K562 (cell line): Measurements from ENCODE around the gene KLK8. TPM values are rescaled to one million over a fixed set of nuclear protein-coding genes. Genes with fewer than 3 reads are reported as not detected.

Experiments used
- ATAC-seq: fragments of 200-7000 bp; cut with Tn5 transposase; 3 replicates; pipeline ENCODE4 v1.9.1; 2020; ENCODE audit warnings: moderate library complexity
- BruUV-seq: library from RNA; stranded (reverse); fragments of 400-500 nt; replicated peaks from 2 replicates; lab custom pipeline; 2021; lab: Mats Ljungman, UMichigan
- CTCF ChIA-PET: fragments of 300-600 bp; formaldehyde crosslinking; extraction: SDS; loops from one replicate; lab custom pipeline; 2021; ENCODE audit warnings: low intra/inter-chr PET ratio; lab: Yijun Ruan, JAX
- POLR2A ChIA-PET: fragments of 300-600, 350-650 bp; sonication (Branson Sonifier 250); formaldehyde crosslinking; extraction: SDS; loops from one replicate; lab custom pipeline; 2021; ENCODE audit warnings: antibody characterized with exemption, inconsistent platforms; lab: Yijun Ruan, JAX
- DNase-seq, 4 experiments: peaks; one replicate each; pipeline versions ENCODE4 v3.0.0 to v3.0.0-alpha.2; 2011 to 2018; ENCODE audit warnings: low spot score in 3 of 4, mixed read lengths in 3 of 4; ENCODE audit errors: extremely low read depth in 1 of 4
- FAIRE-seq: peaks from 2 replicates; lab custom pipeline; 2011; peaks lifted over from hg19 to GRCh38; lab: Jason Lieb, UNC
- H2AFZ ChIP-seq: 2 replicates; pipeline ENCODE4 v1.6.0; 2011; ENCODE audit warnings: low read depth, low read length, control low read depth, inconsistent platforms
- H3K27ac ChIP-seq: fragments of 200-600 bp; 3 replicates; pipeline ENCODE4 v1.8.0; 2011; ENCODE audit warnings: low read depth, mild to moderate bottlenecking, control low read depth, inconsistent platforms, low read length, moderate library complexity, mixed read lengths; ENCODE audit errors: extremely low read depth
- H3K27me3 ChIP-seq, 2 experiments: fragments of 300-600 bp in 1 of 2; 2 replicates in 1 of 2; 3 replicates in 1 of 2; pipeline versions ENCODE4 v1.6.0 to v1.8.0; 2011; ENCODE audit warnings: inconsistent platforms in 2 of 2, low read length in 2 of 2, mild to moderate bottlenecking in 1 of 2, mixed read lengths in 1 of 2, moderate library complexity in 1 of 2; ENCODE audit not compliant: control insufficient read depth in 2 of 2, insufficient read depth in 2 of 2
- H3K36me3 ChIP-seq: fragments of 300-600 bp; 3 replicates; pipeline ENCODE4 v1.8.0; 2011; ENCODE audit warnings: mild to moderate bottlenecking, low read length, inconsistent platforms; ENCODE audit not compliant: control insufficient read depth, insufficient read depth
- H3K4me1 ChIP-seq, 2 experiments: fragments of 200-600 bp in 1 of 2; replicated peaks in 1 of 2; 2 replicates in 1 of 2; 3 replicates in 1 of 2; pipeline versions ENCODE4 v1.5.1 to v1.8.0; 2011; ENCODE audit warnings: inconsistent platforms in 2 of 2, low read length in 2 of 2, mild to moderate bottlenecking in 1 of 2, mixed read lengths in 1 of 2, moderate library complexity in 1 of 2; ENCODE audit not compliant: control insufficient read depth in 2 of 2, insufficient read depth in 2 of 2
- H3K4me2 ChIP-seq: 2 replicates; pipeline ENCODE4 v1.6.1; 2011; ENCODE audit warnings: low read length, control low read depth, inconsistent platforms, mixed read lengths; ENCODE audit not compliant: insufficient read depth
- H3K4me3 ChIP-seq: fragments of 200-600 bp; sonication (generic), shearing (Covaris generic); 2 replicates; pipeline ENCODE4 v1.5.1; 2016; ENCODE audit warnings: control low read depth, inconsistent platforms
- H3K79me2 ChIP-seq: fragments of 200-600 bp; 3 replicates; pipeline ENCODE4 v1.8.0; 2011; ENCODE audit warnings: low read length, inconsistent platforms; ENCODE audit not compliant: control insufficient read depth, insufficient read depth
- H3K9ac ChIP-seq, 2 experiments: 2 replicates each; pipeline versions ENCODE4 v1.6.0 to v1.6.1; 2011; ENCODE audit warnings: low read depth in 2 of 2, low read length in 2 of 2, control low read depth in 1 of 2, inconsistent platforms in 1 of 2, mild to moderate bottlenecking in 1 of 2, mixed read lengths in 1 of 2; ENCODE audit not compliant: insufficient read depth in 1 of 2
- H3K9me1 ChIP-seq: one replicate; pipeline ENCODE4 v1.6.0; 2011; ENCODE audit warnings: inconsistent platforms, mild to moderate bottlenecking, low read length, moderate library complexity; ENCODE audit not compliant: control insufficient read depth, insufficient read depth
- H3K9me3 ChIP-seq: replicated peaks from 2 replicates; pipeline ENCODE4 v1.5.1; 2011; ENCODE audit warnings: low read depth, low read length, inconsistent platforms; ENCODE audit not compliant: control insufficient read depth, insufficient read depth
- H4K20me1 ChIP-seq: replicated peaks from 2 replicates; pipeline ENCODE4 v1.6.1; 2011; ENCODE audit warnings: low read length, inconsistent platforms, mixed read lengths; ENCODE audit not compliant: control insufficient read depth, insufficient read depth
- BMI1 ChIP-seq: fragments of 150-350 bp; IDR thresholded peaks from 2 replicates; pipeline ENCODE4 v1.6.1; 2014; ENCODE audit warnings: low read length
- CBFB ChIP-seq: sonication (generic); formaldehyde crosslinking; IDR thresholded peaks from 2 replicates; pipeline ENCODE4 v1.4.0; 2020; ENCODE audit warnings: mild to moderate bottlenecking, missing genetic modification reagents
- ELK1 ChIP-seq: sonication (generic); formaldehyde crosslinking; IDR thresholded peaks from 2 replicates; pipeline ENCODE4 v1.8.1; 2022; ENCODE audit warnings: missing genetic modification reagents
- HNRNPH1 ChIP-seq: fragments of 200-400 bp; formaldehyde crosslinking; optimal IDR thresholded peaks from 2 replicates; pipeline ENCODE3; 2017; ENCODE audit warnings: low read depth, mild to moderate bottlenecking, low read length, moderate library complexity
- KAT8 ChIP-seq: fragments of 450-650 bp; IDR thresholded peaks from 2 replicates; pipeline ENCODE4 v1.6.1; 2016; ENCODE audit warnings: low read depth, mild to moderate bottlenecking
- KDM1A ChIP-seq, 2 experiments: fragments of 450-650 bp; IDR thresholded peaks; 2 replicates each; pipeline ENCODE4 v1.6.1; 2016; ENCODE audit warnings: mild to moderate bottlenecking in 2 of 2
- KLF13 ChIP-seq: fragments of 450-650 bp; IDR thresholded peaks from 2 replicates; pipeline ENCODE4 v1.6.1; 2016; ENCODE audit warnings: missing genetic modification characterization, low read depth, mild to moderate bottlenecking, missing compliant biosample characterization, moderate library complexity, borderline replicate concordance
- KLF6 ChIP-seq: fragments of 250-450 bp; sonication (Bioruptor Pico); IDR thresholded peaks from 2 replicates; pipeline ENCODE4 v1.4.0; 2020; ENCODE audit warnings: mild to moderate bottlenecking, moderate library complexity, borderline replicate concordance
- NR2F6 ChIP-seq: fragments of 450-650 bp; formaldehyde crosslinking; IDR thresholded peaks from 2 replicates; pipeline ENCODE4 v1.4.0; 2020; ENCODE audit warnings: mild to moderate bottlenecking
- PHF8 ChIP-seq: fragments of 200-600 bp; sonication (generic); IDR thresholded peaks from 2 replicates; pipeline ENCODE4 v1.6.1; 2012; ENCODE audit warnings: mixed run types, mild to moderate bottlenecking, inconsistent platforms, low read length, moderate library complexity, borderline replicate concordance
- PHTF2 ChIP-seq: fragments of 250-450 bp; sonication (Bioruptor Pico); IDR thresholded peaks from 2 replicates; pipeline ENCODE4 v1.5.0; 2021; ENCODE audit warnings: mild to moderate bottlenecking
- RUNX1 ChIP-seq: sonication (generic); IDR thresholded peaks from 2 replicates; pipeline ENCODE4 v1.6.1; 2016; ENCODE audit warnings: antibody characterized with exemption, low read depth
- THAP7 ChIP-seq: fragments of 250-450 bp; sonication (Bioruptor Pico); IDR thresholded peaks from 2 replicates; pipeline ENCODE4 v1.5.0; 2021
- YBX1 ChIP-seq: fragments of 450-650 bp; IDR thresholded peaks from 2 replicates; pipeline ENCODE4 v1.7.1; 2016; ENCODE audit warnings: mild to moderate bottlenecking
- ZKSCAN8 ChIP-seq: fragments of 200-800 bp; sonication (Bioruptor generic); IDR thresholded peaks from 2 replicates; pipeline ENCODE4 v1.6.1; 2016; ENCODE audit warnings: missing genetic modification characterization, missing compliant biosample characterization
- ZNF174 ChIP-seq: fragments of 250-450 bp; sonication (Bioruptor Pico); IDR thresholded peaks from 2 replicates; pipeline ENCODE4 v1.4.0; 2020; ENCODE audit warnings: mild to moderate bottlenecking
- ZNF280A ChIP-seq: fragments of 450-650 bp; IDR thresholded peaks from 2 replicates; pipeline ENCODE4 v1.6.1; 2018; ENCODE audit warnings: mild to moderate bottlenecking, low read depth; ENCODE audit not compliant: partially characterized antibody
- ZNF511 ChIP-seq: sonication (generic); formaldehyde crosslinking; IDR thresholded peaks from 2 replicates; pipeline ENCODE4 v1.8.0; 2022; ENCODE audit warnings: mild to moderate bottlenecking, missing genetic modification reagents
- ZNF76 ChIP-seq: fragments of 250-450 bp; sonication (Bioruptor Pico); IDR thresholded peaks from 2 replicates; pipeline ENCODE4 v1.4.0; 2020; ENCODE audit warnings: mild to moderate bottlenecking, moderate library complexity, borderline replicate concordance
- WGBS: fragments of 100-300 bp; shearing (Covaris generic); methylation state at CpG from one replicate; pipeline ENCODE4 v1.1.6; 2016; ENCODE audit warnings: low coverage, mixed read lengths; ENCODE audit not compliant: insufficient coverage; ENCODE audit errors: missing lambda C conversion rate; 5-methylcytosine and 5-hydroxymethylcytosine counted together
- in situ Hi-C: fragments of 300-500 bp; cut with MboI; formaldehyde crosslinking; loops from 4 replicates; pipeline ENCODE4 v1.15.0; 2018; ENCODE audit warnings: inconsistent platforms, mixed read lengths
- intact Hi-C: fragments of 100-400 bp; cut with micrococcal nuclease; formaldehyde crosslinking; loops from 2 replicates; pipeline ENCODE4 v1.14.2; 2022
- polyA plus RNA-seq, 8 experiments: library from polyadenylated mRNA; depleted of rRNA in 4 of 8; stranded (reverse) in 5 of 8; unstranded in 3 of 8; fragments of >200 nt; fragmentation: Nextera tagmentation in 2 of 8; fragmentation: Illumina TruSeq in 1 of 8; extraction: Ambion mirVana in 2 of 8; extraction: Trizol in 1 of 8; gene quantifications; 2 replicates each; pipeline versions ENCODE4 v1.2.1 to v1.2.3, GENCODE V29; 2011 to 2014; ENCODE audit warnings: inconsistent platforms in 1 of 8, missing spikeins in 1 of 8
- total RNA-seq, 7 experiments: library from RNA; depleted of rRNA in 6 of 7; stranded (reverse); fragments of >200 nt in 6 of 7; fragmentation: Illumina TruSeq in 2 of 7; extraction: Trizol in 2 of 7; gene quantifications; 2 replicates each; pipeline versions ENCODE4 v1.2.1 to v1.2.3, GENCODE V29; 2011 to 2021; ENCODE audit warnings: low replicate concordance in 1 of 7

The KLK8 gene
- total and polyA plus RNA-seq, 9 of the 15 experiments (the other 6 are each of a cell fraction or from before 2014, with no cell fraction given) = 0.37 to 1.7 (median 0.76) TPM

- FAIRE-seq = no peak
- ATAC-seq = no peak
Observed at GRCh38 chr19:51010066-51010795, 8.8 kb upstream of the KLK8 start.

More at GRCh38 chr19:51010066-51010795, 8.8 kb upstream of the KLK8 start:
- Histone ChIP-seq H3K4me2 (no peak overlapping the region), H3K36me3 (no peaks in the 10 kb centered on the region), H3K9ac (no peak overlapping the region), H3K4me3 (no peak overlapping the region), H3K4me1 (no peaks in the 10 kb centered on the region), H3K27ac (no peak overlapping the region), H3K9me1 (no peaks in the 10 kb centered on the region), H3K27me3 (peaks cover 8 to 53% of the 10 kb centered on the region in 2 experiments; a peak in 4 of 5 replicates), H3K79me2 (no peaks in the 10 kb centered on the region), H2AFZ (no peak overlapping the region), H4K20me1 (peaks cover 2% of the 10 kb centered on the region; the same call in 1 of the 2 replicates), H3K9me3 (no peaks in the 10 kb centered on the region)
- no TSS peak for BruUV-seq
- no peak for TF ChIP-seq PHTF2 (CRISPR knock-in tag)
- no peak for TF ChIP-seq ZNF174
- TF ChIP-seq BMI1 = no peak
- TF ChIP-seq RUNX1 = no peak
- TF ChIP-seq ZKSCAN8 (CRISPR knock-in tag) = no peak
- no peak for TF ChIP-seq KAT8
- no peak for TF ChIP-seq KLF13 (tag)
- TF ChIP-seq ZNF280A = no peak
- TF ChIP-seq KDM1A (IDR thresholded peaks at IDR 0.05) = no peak
- TF ChIP-seq ELK1 = no peak
- no peak for TF ChIP-seq CBFB (CRISPR knock-in tag)
- TF ChIP-seq ZNF76 = no peak
- no peak for TF ChIP-seq NR2F6
- no peak for TF ChIP-seq THAP7 (CRISPR knock-in tag)
- no peak for TF ChIP-seq YBX1
- no peak for TF ChIP-seq PHF8
- no peak for TF ChIP-seq ZNF511 (CRISPR knock-in tag)
- no peak for TF ChIP-seq KLF6 (CRISPR knock-in tag)
- TF ChIP-seq HNRNPH1 = no peak
- intact Hi-C loops (no loop called here), in situ Hi-C loops (no loop called here)
- DNase-seq = no peak
- CTCF ChIA-PET = no interaction called here
- 0% methylated on average over 3 of the region's 4 CpGs for WGBS
- POLR2A ChIA-PET = no interaction called here
